Neural cell (in vitro differentiated cells): ENCODE results near the gene BCL2L14. TPM values are rescaled to one million over a fixed set of nuclear protein-coding genes. Genes with fewer than 3 reads are reported as not detected.

ENCODE experiments used
- H2AFZ ChIP-seq: fragments of 200-600, 300-800 bp; sonication (generic), shearing (Covaris generic); 2 replicates; pipeline ENCODE4 v1.6.0; 2014; ENCODE audit warnings: low read depth, mild to moderate bottlenecking, antibody characterized with exemption, low read length, moderate library complexity
- H3F3A ChIP-seq: fragments of 200-600 bp; shearing (Covaris generic); 2 replicates; pipeline ENCODE4 v1.6.1; 2016; ENCODE audit warnings: mild to moderate bottlenecking, moderate library complexity, mixed read lengths, antibody characterized with exemption, low read length; ENCODE audit not compliant: insufficient read depth, poor library complexity, severe bottlenecking
- H3K27ac ChIP-seq: fragments of 200-600, 300-800 bp; sonication (generic), shearing (Covaris generic); 2 replicates; pipeline ENCODE4 v1.5.1; 2014; ENCODE audit warnings: mild to moderate bottlenecking, low read length, moderate library complexity
- H3K27me3 ChIP-seq: fragments of 300-800, 200-600 bp; sonication (generic), shearing (Covaris generic); 2 replicates; pipeline ENCODE4 v1.6.0; 2014; ENCODE audit warnings: mild to moderate bottlenecking, low read depth, low read length, moderate library complexity; ENCODE audit not compliant: insufficient read depth
- H3K36me3 ChIP-seq: fragments of 300-800, 200-600 bp; sonication (generic), shearing (Covaris generic); 2 replicates; pipeline ENCODE4 v1.5.1; 2014; ENCODE audit warnings: mild to moderate bottlenecking, antibody characterized with exemption, low read length, moderate library complexity; ENCODE audit not compliant: insufficient read depth
- H3K4me2 ChIP-seq: fragments of 300-800, 200-600 bp; sonication (generic), shearing (Covaris generic); 2 replicates; pipeline ENCODE4 v1.6.0; 2014; ENCODE audit warnings: mild to moderate bottlenecking, low read length
- H3K4me3 ChIP-seq: fragments of 300-800, 200-600 bp; sonication (generic), shearing (Covaris generic); 2 replicates; pipeline ENCODE4 v1.5.1; 2014; ENCODE audit warnings: mild to moderate bottlenecking, low read length, moderate library complexity
- H3K79me2 ChIP-seq: fragments of 200-600 bp; shearing (Covaris generic); replicated peaks from 2 replicates; pipeline ENCODE4 v1.6.0; 2014; ENCODE audit warnings: mild to moderate bottlenecking, low read length, moderate library complexity; ENCODE audit not compliant: insufficient read depth
- H3K9ac ChIP-seq: fragments of 300-800, 200-600 bp; sonication (generic), shearing (Covaris generic); 2 replicates; pipeline ENCODE4 v1.6.1; 2016; ENCODE audit warnings: mild to moderate bottlenecking, low read length, mixed read lengths
- H3K9me2 ChIP-seq: fragments of 200-600 bp; shearing (Covaris generic); 2 replicates; pipeline ENCODE4 v1.6.1; 2016; ENCODE audit warnings: mild to moderate bottlenecking, low read length, mixed read lengths; ENCODE audit not compliant: insufficient read depth
- H3K9me3 ChIP-seq: fragments of 200-600, 300-800 bp; sonication (generic), shearing (Covaris generic); 2 replicates; pipeline ENCODE4 v1.6.1; 2016; ENCODE audit warnings: mild to moderate bottlenecking, mixed run types, low read length, moderate library complexity, mixed read lengths
- H4K20me1 ChIP-seq: fragments of 200-600 bp; shearing (Covaris generic); 2 replicates; pipeline ENCODE4 v1.6.1; 2016; ENCODE audit warnings: mild to moderate bottlenecking, mixed run types; ENCODE audit not compliant: insufficient read depth
- CTCF ChIP-seq: fragments of 450-650 bp; IDR thresholded peaks from 2 replicates; pipeline ENCODE4 v1.5.1; 2014; ENCODE audit warnings: antibody characterized with exemption, mild to moderate bottlenecking, moderate library complexity; ENCODE audit not compliant: poor library complexity, severe bottlenecking
- EP300 ChIP-seq: fragments of 450-650 bp; conservative IDR thresholded peaks from 2 replicates; pipeline ENCODE4 v1.6.1; 2014; ENCODE audit warnings: antibody characterized with exemption, mild to moderate bottlenecking, moderate library complexity; ENCODE audit not compliant: poor library complexity, severe bottlenecking
- EZH2 ChIP-seq: fragments of 200-600, 300-800 bp; shearing (Covaris generic), sonication (generic); IDR thresholded peaks from 2 replicates; pipeline ENCODE4 v1.6.1; 2014; ENCODE audit warnings: antibody characterized with exemption, low read length, borderline replicate concordance, mild to moderate bottlenecking; ENCODE audit not compliant: insufficient read depth, poor library complexity, severe bottlenecking
- MXI1 ChIP-seq: fragments of 450-650 bp; conservative IDR thresholded peaks from 2 replicates; pipeline ENCODE4 v1.6.1; 2014; ENCODE audit warnings: antibody characterized with exemption, mild to moderate bottlenecking; ENCODE audit not compliant: poor library complexity, severe bottlenecking
- POLR2AphosphoS5 ChIP-seq: IDR thresholded peaks from 2 replicates; pipeline ENCODE4 v1.6.1; 2012
- RAD21 ChIP-seq: fragments of 450-650 bp; conservative IDR thresholded peaks from 2 replicates; pipeline ENCODE4 v1.6.1; 2014; ENCODE audit warnings: antibody characterized with exemption, mild to moderate bottlenecking, moderate library complexity
- SMC3 ChIP-seq: fragments of 450-650 bp; conservative IDR thresholded peaks from 2 replicates; pipeline ENCODE4 v1.6.1; 2014; ENCODE audit warnings: antibody characterized with exemption, mild to moderate bottlenecking, moderate library complexity; ENCODE audit not compliant: poor library complexity
- TAF1 ChIP-seq: IDR thresholded peaks from 2 replicates; pipeline ENCODE4 v1.6.1; 2012; ENCODE audit warnings: low read depth
- polyA plus RNA-seq: library from polyadenylated mRNA; depleted of rRNA; stranded (reverse); fragments of >200 nt; gene quantifications from 2 replicates; pipeline ENCODE4 v1.2.3, GENCODE V29; 2014
- TF ChIP-seq, protein P1 (sequence below): IDR thresholded peaks from 2 replicates; pipeline ENCODE4 v1.6.1; 2012; ENCODE audit warnings: borderline replicate concordance

Gene BCL2L14
- polyA plus RNA-seq, 1 donor from 2014 or later, result not detected

DNA sequence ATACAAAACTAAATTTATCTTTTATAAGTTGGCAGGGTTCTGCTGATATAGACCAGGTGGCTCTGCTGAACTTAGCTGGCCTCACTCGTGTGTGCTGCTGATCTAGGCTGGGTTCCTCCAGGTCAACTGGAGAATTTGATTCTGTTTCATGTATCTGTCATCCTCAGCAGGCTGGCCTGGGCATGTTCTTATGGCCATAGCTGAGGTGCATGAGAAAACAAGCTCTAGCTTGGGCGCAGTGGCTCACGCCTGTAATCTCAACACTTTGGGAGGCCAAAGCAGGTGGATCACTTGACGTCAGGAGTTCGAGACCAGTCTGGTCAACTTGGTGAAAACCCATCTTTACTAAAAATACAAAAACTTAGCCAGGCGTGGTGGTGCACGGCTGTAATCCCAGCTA, 24.3 kb upstream of the BCL2L14 start:
- H3K9me3 ChIP-seq, result no peaks in the 10 kb centered on the region
- H3F3A ChIP-seq, result no peaks in the 10 kb centered on the region
- H3K79me2 ChIP-seq, result no peaks in the 10 kb centered on the region
- no peak overlapping the region for H3K4me3 ChIP-seq
- H3K27ac ChIP-seq, result no peak overlapping the region
- TF ChIP-seq TAF1, result no peak
- TF ChIP-seq POLR2AphosphoS5, result no peak
- TF ChIP-seq EP300, result no peak
- no peak for TF ChIP-seq CTCF
- no peak for TF ChIP-seq SMC3
- TF ChIP-seq RAD21, result no peak
- TF ChIP-seq MXI1, result no peak
- TF ChIP-seq EZH2, result no peak
- TF ChIP-seq, protein P1, sequence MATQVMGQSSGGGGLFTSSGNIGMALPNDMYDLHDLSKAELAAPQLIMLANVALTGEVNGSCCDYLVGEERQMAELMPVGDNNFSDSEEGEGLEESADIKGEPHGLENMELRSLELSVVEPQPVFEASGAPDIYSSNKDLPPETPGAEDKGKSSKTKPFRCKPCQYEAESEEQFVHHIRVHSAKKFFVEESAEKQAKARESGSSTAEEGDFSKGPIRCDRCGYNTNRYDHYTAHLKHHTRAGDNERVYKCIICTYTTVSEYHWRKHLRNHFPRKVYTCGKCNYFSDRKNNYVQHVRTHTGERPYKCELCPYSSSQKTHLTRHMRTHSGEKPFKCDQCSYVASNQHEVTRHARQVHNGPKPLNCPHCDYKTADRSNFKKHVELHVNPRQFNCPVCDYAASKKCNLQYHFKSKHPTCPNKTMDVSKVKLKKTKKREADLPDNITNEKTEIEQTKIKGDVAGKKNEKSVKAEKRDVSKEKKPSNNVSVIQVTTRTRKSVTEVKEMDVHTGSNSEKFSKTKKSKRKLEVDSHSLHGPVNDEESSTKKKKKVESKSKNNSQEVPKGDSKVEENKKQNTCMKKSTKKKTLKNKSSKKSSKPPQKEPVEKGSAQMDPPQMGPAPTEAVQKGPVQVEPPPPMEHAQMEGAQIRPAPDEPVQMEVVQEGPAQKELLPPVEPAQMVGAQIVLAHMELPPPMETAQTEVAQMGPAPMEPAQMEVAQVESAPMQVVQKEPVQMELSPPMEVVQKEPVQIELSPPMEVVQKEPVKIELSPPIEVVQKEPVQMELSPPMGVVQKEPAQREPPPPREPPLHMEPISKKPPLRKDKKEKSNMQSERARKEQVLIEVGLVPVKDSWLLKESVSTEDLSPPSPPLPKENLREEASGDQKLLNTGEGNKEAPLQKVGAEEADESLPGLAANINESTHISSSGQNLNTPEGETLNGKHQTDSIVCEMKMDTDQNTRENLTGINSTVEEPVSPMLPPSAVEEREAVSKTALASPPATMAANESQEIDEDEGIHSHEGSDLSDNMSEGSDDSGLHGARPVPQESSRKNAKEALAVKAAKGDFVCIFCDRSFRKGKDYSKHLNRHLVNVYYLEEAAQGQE, result no peak
- no peaks in the 10 kb centered on the region for H3K9me2 ChIP-seq
- no peak overlapping the region for H3K9ac ChIP-seq
- no peak overlapping the region for H3K4me2 ChIP-seq
- no peaks in the 10 kb centered on the region for H3K27me3 ChIP-seq
- no peaks in the 10 kb centered on the region for H3K36me3 ChIP-seq
- H4K20me1 ChIP-seq, result no peaks in the 10 kb centered on the region
- H2AFZ ChIP-seq, result no peak overlapping the region

- no peak overlapping the region for H2AFZ ChIP-seq
- H3K27me3 ChIP-seq, result no peaks in the 10 kb centered on the region
- no peaks in the 10 kb centered on the region for H3F3A ChIP-seq
- no peaks in the 10 kb centered on the region for H3K9me3 ChIP-seq
- H3K4me3 ChIP-seq, result no peak overlapping the region
- H3K36me3 ChIP-seq, result no peaks in the 10 kb centered on the region
- H3K4me2 ChIP-seq, result no peak overlapping the region
- H3K9me2 ChIP-seq, result no peaks in the 10 kb centered on the region
- H3K79me2 ChIP-seq, result no peaks in the 10 kb centered on the region
- no peaks in the 10 kb centered on the region for H4K20me1 ChIP-seq
- no peak overlapping the region for H3K9ac ChIP-seq
- no peak for TF ChIP-seq EP300
- no peak for TF ChIP-seq EZH2
- TF ChIP-seq MXI1, result no peak
- TF ChIP-seq RAD21, result no peak
- no peak for TF ChIP-seq CTCF
- no peak for TF ChIP-seq SMC3
- TF ChIP-seq, protein P1, result no peak
- no peak for TF ChIP-seq TAF1
- no peak for TF ChIP-seq POLR2AphosphoS5
- H3K27ac ChIP-seq, result no peak overlapping the region
These were observed 23.1 kb upstream of the BCL2L14 start for GRCh38 chr12:12047682-12048081.
